Measurements from ENCODE around the gene LPP. TPM values are rescaled to one million over a fixed set of nuclear protein-coding genes. Genes with fewer than 3 reads are reported as not detected.

The LPP gene
- polyA plus RNA-seq, 1 donor (not counting 4 experiments of a cell fraction or from before 2014, with no cell fraction given): 16.0 TPM

- no peak for TF ChIP-seq CTCF (optimal IDR thresholded peaks at IDR 0.05 in 1 of 3, IDR thresholded peaks at IDR 0.05 in 1 of 3, conservative IDR thresholded peaks at IDR 0.05 in 1 of 3; ENCODE audit: extremely low read depth in 1 of 3, insufficient read depth in 2 of 3, low read length in 3 of 3)
- TF ChIP-seq EZH2 (IDR thresholded peaks at IDR 0.05; ENCODE audit: low read length): no peak
- Histone ChIP-seq H3K9me1 (ENCODE audit: control insufficient read depth, extremely low read depth, insufficient read depth, low read length) (no peaks in the 10 kb centered on the region), H3K36me3 (ENCODE audit: control insufficient read depth in 2 of 2, extremely low read depth in 1 of 2, insufficient read depth in 2 of 2, low read length in 2 of 2) (no peaks in the 10 kb centered on the region), H2AFZ (ENCODE audit: control insufficient read depth, low read length) (no peak overlapping the region), H3K4me1 (ENCODE audit: control insufficient read depth, extremely low read depth, insufficient read depth, low read length) (no peaks in the 10 kb centered on the region), H3K79me2 (ENCODE audit: control insufficient read depth, insufficient read depth, low read length) (no peaks in the 10 kb centered on the region), H3K4me3 (ENCODE audit: control insufficient read depth in 2 of 3, extremely low read depth in 1 of 3, insufficient read depth in 2 of 3, low read depth in 1 of 3, low read length in 3 of 3) (no peak overlapping the region), H4K20me1 (ENCODE audit: control insufficient read depth, extremely low read depth, insufficient read depth, low read length) (no peaks in the 10 kb centered on the region), H3K9me3 (ENCODE audit: control insufficient read depth, low read depth, low read length) (no peaks in the 10 kb centered on the region), H3K27me3 (ENCODE audit: control insufficient read depth, extremely low read depth, insufficient read depth, low read length) (no peaks in the 10 kb centered on the region), H3K9ac (ENCODE audit: control insufficient read depth, extremely low read depth, insufficient read depth, low read length) (no peak overlapping the region), H3K27ac (ENCODE audit: control insufficient read depth, insufficient read depth, low read length) (no peak overlapping the region), H3K4me2 (ENCODE audit: control insufficient read depth, extremely low read depth, insufficient read depth, low read depth, low read length) (no peak overlapping the region)
- FAIRE-seq (no peak), DNase-seq (ENCODE audit: low read depth, low spot score) (no peak)
- dilution Hi-C loops (cut with MboI; ENCODE audit: extremely low pct_ligation_motif_present, low sequenced_read_pairs): no loop called here
Measured at GRCh38 chr3:188558343-188559071, 404.6 kb downstream of the LPP start.

GRCh38 chr3:188559072-188559429 is 405.1 kb downstream of the LPP start:
- dilution Hi-C loops (cut with MboI; ENCODE audit: extremely low pct_ligation_motif_present, low sequenced_read_pairs): no loop called here
- Histone ChIP-seq H3K9me1 (ENCODE audit: control insufficient read depth, extremely low read depth, insufficient read depth, low read length) (no peaks in the 10 kb centered on the region), H3K9ac (ENCODE audit: control insufficient read depth, extremely low read depth, insufficient read depth, low read length) (no peak overlapping the region), H3K27ac (ENCODE audit: control insufficient read depth, insufficient read depth, low read length) (no peak overlapping the region), H2AFZ (ENCODE audit: control insufficient read depth, low read length) (no peak overlapping the region), H3K9me3 (ENCODE audit: control insufficient read depth, low read depth, low read length) (no peaks in the 10 kb centered on the region), H3K4me1 (ENCODE audit: control insufficient read depth, extremely low read depth, insufficient read depth, low read length) (no peaks in the 10 kb centered on the region), H3K36me3 (ENCODE audit: control insufficient read depth in 2 of 2, extremely low read depth in 1 of 2, insufficient read depth in 2 of 2, low read length in 2 of 2) (no peaks in the 10 kb centered on the region), H3K79me2 (ENCODE audit: control insufficient read depth, insufficient read depth, low read length) (no peaks in the 10 kb centered on the region), H3K4me2 (ENCODE audit: control insufficient read depth, extremely low read depth, insufficient read depth, low read depth, low read length) (no peak overlapping the region), H3K4me3 (ENCODE audit: control insufficient read depth in 2 of 3, extremely low read depth in 1 of 3, insufficient read depth in 2 of 3, low read depth in 1 of 3, low read length in 3 of 3) (no peak overlapping the region), H4K20me1 (ENCODE audit: control insufficient read depth, extremely low read depth, insufficient read depth, low read length) (no peaks in the 10 kb centered on the region), H3K27me3 (ENCODE audit: control insufficient read depth, extremely low read depth, insufficient read depth, low read length) (no peaks in the 10 kb centered on the region)
- FAIRE-seq: no peak
- DNase-seq (ENCODE audit: low read depth, low spot score): no peak
- TF ChIP-seq EZH2 (IDR thresholded peaks at IDR 0.05; ENCODE audit: low read length) (no peak), CTCF (optimal IDR thresholded peaks at IDR 0.05 in 1 of 3, IDR thresholded peaks at IDR 0.05 in 1 of 3, conservative IDR thresholded peaks at IDR 0.05 in 1 of 3; ENCODE audit: extremely low read depth in 1 of 3, insufficient read depth in 2 of 3, low read length in 3 of 3) (no peak)

All from keratinocyte (primary cell).